ENCODE results near the gene TUT7.
"Not testable (repeated sequence)": the region's sequence is repeated elsewhere in the genome, so short reads cannot be mapped to it uniquely, and the experiment has no call there.

The TUT7 gene

DNA sequence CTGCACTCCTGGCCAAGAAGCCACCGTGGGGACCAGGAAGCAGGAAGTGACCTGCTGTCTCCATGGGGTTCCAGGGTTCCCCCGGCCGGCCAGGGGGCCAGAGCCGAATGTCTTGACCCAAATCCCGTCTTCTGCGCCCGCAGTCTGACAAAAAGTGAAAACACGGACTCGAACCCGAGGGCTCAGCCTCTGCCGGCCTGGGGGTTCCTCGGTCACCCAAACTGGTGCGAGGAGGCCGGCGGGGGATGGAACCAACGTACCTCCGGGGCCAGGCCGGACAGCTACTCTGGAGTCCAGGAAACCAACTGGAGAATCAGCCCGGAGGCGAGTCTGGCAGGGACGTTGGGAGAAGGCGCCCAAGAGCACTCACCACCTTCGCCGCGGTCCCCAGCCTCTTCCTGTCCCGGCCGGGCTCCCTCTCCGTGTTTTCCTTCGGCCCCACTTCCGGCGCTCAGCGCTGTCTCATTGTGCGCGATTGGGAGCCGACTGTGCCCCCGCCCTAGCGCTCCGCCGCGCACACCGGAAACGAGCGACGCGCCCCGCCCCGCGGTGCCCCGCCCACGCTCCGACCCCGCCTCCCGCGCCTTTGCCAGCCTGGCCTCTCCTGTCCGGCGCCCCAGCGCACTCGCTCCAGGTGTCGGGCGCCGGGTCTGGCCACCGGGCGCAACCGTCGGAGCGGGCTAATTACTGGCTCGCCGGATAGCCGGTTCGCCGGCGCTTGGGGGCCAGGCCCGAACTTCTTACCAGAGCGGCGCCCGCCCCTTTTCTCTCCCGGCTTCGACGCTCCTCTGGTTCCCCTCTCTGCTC lies at the start of gene TUT7:
TSS of gene TUT7 (minus strand) at position 400 of the 807 bp plus-strand sequence. CDS start 1,211 bp downstream, outside the sequence.
- peak; percentile 78 to 83 for DNase-seq

DNA sequence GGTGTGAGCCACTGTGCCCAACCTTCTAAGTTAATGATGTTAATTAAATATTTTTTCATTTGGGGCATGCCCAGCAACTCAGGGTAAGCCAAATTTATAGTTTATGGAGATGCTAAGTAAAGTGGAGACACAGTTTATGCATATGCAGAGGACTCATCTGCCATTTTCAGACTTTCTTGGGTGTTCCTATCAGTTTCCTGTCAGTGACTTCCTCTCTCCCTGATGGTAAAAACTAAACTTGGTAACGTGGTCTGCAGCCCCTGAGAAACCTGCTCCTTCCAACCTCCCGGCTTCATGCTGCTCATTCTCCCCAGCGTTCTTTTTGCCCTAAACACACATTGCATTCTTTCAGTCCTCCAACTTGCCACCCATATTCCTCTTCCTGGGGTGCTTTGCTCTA lies 48.4 kb upstream of the TUT7 start:
- DNase-seq: no peak

DNA sequence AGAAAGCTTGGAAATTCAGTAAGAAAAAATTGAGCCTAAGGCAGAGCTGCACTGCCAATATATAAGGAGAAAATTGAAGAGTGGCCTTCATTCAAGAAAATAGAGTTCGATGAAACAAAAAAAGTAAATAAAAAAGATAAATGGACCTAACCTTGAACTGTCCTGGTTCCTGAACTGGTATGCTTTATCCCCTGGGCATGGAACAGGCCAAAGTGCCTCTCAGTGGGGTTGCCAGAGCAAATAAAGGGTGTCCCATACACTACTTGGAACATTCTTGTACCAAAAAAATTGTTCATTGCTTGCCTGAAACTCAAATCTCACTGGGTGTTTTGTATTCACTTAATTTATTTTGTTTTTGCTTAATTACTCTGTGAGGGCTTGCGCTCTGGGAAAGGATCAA lies 42.2 kb upstream of the TUT7 start:
- DNase-seq: no peak

DNA sequence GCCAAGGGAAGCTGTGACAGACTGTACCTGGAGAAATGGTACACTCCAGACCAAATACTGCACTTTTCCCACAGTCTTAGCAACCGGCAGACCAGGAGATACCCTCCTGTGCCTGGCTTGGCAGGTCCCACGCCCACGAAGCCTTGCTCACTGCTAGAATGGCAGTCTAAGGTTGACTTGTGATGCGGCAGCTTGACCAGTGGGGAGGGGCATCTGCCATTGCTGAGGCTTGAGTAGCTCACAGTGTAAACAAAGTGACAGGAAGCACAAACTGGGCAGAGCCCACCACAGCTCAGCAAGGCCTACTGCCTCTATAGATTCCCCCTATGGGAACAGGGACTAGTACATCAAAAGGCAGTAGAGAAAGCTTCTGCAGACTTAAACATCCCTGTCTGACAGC lies 36.0 kb upstream of the TUT7 start:
- DNase-seq: not testable (repeated sequence)

GRCh38 chr9:86389628-86390027 lies 35.4 kb upstream of the TUT7 start:
- DNase-seq: no peak

GRCh38 chr9:86387376-86387775 lies 33.2 kb upstream of the TUT7 start:
- no peak for DNase-seq

DNA sequence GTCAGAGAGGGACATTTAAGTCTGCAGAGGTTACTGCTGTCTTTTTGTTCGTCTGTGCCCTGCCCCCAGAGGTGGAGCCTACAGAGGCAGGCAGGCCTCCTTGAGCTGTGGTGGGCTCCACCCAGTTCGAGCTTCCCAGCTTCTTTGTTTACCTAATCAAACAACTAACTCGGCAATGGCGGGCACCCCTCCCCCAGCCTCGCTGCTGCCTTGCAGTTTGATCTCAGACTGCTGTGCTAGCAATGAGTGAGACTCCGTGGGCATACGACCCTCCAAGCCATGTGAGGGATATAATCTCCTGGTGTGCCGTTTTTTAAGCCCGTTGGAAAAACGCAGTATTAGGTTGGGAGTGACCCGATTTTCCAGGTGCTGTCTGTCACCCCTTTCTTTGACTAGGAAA lies 28.8 kb upstream of the TUT7 start:
- not testable (repeated sequence) for DNase-seq

GRCh38 chr9:86376016-86376415 lies 21.8 kb upstream of the TUT7 start:
- no peak for DNase-seq

DNA sequence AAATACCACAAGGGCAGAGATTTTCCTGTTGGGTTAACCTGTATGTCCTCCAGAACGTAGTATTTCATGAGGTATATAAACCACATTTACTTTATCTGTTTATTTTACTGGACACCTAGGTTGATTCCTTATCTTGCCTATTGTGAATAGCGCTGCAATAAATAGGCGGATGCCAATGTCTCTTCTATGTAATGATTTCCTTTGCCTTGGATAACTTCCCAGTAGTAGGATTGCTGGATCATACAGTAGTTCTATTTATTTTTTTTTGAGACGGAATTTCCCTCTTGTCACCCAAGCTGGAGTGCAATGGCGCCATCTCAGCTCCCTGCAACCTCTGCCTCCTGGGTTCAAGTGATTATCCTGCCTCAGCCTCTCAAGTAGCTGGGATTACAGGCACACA lies 15.6 kb upstream of the TUT7 start:
- no peak for DNase-seq

DNA sequence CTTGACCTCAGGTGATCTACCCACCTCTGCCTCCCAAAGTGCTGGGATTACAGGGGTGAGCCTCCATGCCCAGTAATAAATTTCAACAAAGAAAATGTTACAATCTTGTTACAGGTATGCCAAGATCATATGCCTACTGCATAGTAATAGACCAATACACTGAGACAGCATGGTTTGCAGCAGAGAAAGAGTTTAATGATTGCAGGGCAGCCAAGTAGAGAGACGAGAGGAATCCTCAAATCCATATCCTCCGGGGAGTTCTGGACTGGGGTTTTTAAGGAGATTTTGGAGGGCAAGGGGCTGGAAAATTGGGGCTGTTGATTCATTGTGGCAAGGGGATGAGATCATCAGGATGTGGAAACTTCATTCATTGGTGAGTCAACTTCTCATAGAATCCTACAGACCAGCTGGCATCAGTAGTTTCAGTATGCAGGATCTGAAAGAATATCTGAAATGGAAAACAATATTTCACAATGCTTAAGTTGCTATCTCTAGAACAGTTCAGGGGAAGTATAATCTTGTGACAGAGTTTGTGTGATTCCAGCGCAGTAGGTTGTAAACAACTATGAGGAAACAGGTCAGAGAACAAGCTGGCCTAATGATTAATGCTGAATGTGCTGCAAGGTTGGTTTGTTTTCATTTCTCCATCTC lies 14.8 kb upstream of the TUT7 start:
- DNase-seq: no peak

- DNase-seq: no peak
Measured at GRCh38 chr9:86361176-86361575, 7.0 kb upstream of the TUT7 start.

- DNase-seq: no peak
Measured at GRCh38 chr9:86359151-86359879, 5.1 kb upstream of the TUT7 start.

GRCh38 chr9:86356871-86357866 lies 3.0 kb upstream of the TUT7 start:
- DNase-seq: no peak

GRCh38 chr9:86355814-86356213 lies 1.6 kb upstream of the TUT7 start:
- no peak for DNase-seq

DNA sequence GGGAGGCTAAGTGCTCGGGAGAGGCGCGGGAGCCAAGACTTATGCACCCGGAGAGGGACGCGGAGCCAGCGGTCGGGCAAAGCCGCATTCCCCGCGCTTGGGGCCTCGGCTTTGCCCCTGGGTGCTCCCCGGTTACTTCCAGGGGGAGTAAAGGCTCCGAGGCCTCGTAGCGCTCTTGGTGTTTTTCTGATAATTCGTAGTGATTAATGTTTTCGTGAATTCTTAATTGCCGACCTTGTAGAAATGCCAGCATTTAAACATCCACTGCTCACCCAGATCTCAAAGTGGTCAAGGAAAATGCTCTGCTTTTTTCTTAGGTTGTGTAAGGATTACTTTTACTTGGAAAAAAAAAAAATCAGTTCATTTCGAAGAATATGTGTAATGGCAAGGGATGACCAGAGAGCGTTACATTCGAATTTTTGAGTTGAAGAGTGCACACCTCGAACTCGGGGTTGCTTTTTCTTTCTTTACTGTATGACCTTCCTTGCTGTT lies 654 bp upstream of the TUT7 start:
- DNase-seq: no peak

DNA sequence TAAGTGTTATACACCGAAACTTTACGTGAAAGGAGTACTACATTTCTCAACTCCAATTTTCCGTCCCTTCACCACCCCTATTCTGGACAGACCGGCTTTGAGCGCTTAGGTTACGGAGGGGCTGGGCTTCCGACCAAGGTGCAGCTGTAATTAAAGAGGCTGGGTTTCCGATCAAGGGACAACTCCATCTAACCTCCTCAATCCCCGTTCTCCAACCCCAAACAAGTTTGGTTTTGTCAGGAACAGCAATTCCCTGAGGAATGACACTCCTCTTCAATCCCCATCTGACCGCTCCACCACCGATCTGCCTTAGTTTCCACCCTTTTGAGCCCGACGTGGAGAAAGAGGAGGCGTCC lies 577 bp downstream of the TUT7 start:
- no peak for DNase-seq

DNA sequence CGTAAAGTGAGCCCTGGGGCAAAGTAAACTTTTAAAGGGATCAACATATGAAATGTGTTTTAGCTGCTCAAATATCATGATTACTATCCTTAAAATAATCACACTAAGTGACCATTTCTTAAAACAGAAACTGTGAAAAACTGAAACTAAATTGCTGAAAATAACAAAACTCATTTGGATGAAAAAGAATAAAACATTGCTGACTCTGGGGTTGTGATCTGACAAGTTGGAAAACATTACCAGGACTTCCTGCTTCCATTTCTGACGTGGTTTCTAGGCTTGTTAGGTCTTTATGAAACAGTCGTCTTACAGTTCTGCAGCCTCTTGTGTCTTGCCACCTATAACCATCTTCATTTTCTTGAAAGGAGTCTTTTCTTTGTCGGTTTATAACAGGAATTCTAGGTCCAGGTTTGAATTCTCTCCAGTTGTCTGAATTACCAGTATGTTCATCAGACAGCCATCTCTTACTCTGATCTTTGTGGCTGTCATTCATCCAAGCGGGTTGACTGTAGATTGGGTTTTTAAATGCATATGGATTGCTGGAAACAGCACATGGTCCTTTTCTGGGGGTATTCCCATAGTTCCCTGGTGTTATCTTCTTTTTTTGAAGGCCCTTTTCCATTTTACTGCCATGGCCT lies 1.7 kb downstream of the TUT7 start:
- DNase-seq: no peak

DNA sequence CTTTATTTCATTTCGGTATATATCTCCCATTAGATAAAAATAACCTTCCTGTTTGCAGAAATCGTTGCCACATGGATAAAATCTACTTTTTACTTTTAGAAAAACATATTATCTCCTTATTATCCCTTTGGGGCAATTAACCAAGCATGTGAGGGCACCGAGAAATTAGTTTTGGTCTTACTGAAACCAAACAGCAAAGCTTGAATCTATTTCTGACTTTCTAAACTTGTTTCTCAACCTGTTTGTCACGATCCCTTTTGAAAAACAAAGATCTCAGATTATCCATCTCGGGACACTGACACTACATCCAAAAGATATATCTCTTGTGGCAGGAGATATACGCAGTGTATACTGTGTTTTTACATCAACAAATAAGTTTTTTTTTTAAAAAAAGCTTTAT lies 2.3 kb downstream of the TUT7 start:
- DNase-seq: no peak

DNA sequence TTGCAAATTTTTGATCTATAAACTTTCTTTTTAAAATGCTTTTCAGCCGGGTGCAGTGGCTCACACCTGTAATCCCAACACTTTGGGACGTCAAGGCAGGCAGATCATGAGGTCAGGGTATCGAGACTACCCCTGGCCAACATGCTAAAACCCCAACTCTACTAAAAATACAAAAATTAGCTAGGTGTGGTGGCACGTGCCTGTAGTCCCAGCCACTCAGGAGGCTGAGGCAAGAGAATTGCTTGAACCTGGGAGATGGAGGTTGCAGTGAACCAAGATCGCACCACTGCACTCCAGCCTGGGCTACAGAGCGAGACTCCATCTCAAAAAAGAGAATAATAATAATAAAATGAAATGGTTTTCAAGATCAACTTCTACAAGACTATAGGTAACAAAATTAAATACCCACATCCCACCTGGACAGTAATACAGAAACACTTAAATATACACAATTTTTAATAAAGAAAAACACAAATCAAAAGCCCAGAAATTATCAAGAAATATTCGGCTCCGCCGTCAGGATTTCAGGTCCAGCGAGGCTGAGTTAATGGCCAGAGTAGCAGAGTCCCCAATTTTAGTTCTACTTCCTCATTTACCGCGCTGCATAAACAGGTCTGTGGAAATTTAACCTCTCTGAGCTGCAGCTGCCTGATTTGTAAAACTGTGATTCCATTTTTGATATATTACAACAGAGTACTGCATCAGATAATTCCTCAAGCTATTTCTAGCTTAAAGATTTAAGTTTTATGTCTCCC lies 4.0 kb downstream of the TUT7 start:
- DNase-seq: no peak

DNA sequence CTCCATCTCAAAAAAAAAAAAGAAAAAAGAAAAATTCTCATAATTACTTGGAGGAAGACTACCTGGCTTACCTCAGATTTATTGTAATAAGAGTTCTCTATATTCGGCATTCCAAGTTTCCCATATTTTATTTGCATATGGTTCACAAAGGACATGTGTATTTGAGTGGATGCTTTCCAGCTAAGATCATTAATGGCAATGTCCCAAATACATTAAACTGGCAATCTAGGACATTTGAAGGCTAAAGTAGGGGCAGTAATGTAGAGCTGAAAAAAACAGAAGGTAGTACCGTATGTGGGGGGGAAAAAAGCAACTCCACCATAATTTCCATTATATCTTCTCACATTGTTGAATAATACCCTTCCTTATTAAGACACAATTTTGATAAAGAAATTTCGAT lies 4.9 kb downstream of the TUT7 start:
- DNase-seq: no peak

DNA sequence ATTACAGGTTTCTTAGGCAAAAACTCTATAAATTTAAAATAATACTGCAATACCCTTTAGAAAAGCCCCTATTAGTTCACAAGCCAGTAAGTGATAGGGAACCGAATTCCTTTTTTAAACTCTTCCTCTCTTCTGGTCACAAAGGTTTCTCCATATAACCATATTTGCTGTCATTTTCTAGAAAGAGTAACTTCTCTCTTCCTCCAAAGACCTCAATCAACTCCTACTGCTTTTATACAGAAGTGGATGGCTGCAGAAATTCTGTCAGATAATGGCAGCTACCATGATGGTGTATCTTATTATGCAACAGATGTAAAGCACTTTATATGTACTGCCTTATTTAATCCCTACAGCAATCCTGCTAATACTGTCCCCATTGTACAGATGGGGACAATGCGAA lies 6.2 kb downstream of the TUT7 start:
- DNase-seq: no peak

Data from SHP77 (cell line).